HEK293 (cell line): ENCODE results near the gene ZNF783.

ENCODE experiments used
- CTCF ChIA-PET: fragments of 350-600 bp; formaldehyde crosslinking; extraction: SDS; loops from one replicate; lab custom pipeline; 2021; ENCODE audit warnings: antibody characterized with exemption; lab: Yijun Ruan, JAX
- POLR2A ChIA-PET: fragments of 300-600 bp; formaldehyde crosslinking; extraction: SDS; loops from one replicate; lab custom pipeline; 2020; ENCODE audit warnings: antibody characterized with exemption, inconsistent platforms; lab: Yijun Ruan, JAX
- H3K27ac ChIP-seq: fragments of 200-500 bp; sonication (Bioruptor generic); 2 replicates; pipeline ENCODE4 v1.5.1; 2014; ENCODE audit warnings: low read depth, low read length, control low read depth, inconsistent platforms; ENCODE audit errors: extremely low read depth
- H3K36me3 ChIP-seq, 2 experiments: fragments of 200-500 bp in 1 of 2; sonication (Bioruptor generic) in 1 of 2; 1 replicate in 1 of 2; 2 replicates in 1 of 2; pipeline ENCODE4 v1.5.1; 2014 to 2017; ENCODE audit warnings: inconsistent platforms in 2 of 2, low read length in 2 of 2; ENCODE audit not compliant: control insufficient read depth in 2 of 2, insufficient read depth in 1 of 2
- H3K4me1 ChIP-seq: fragments of 200-500 bp; sonication (Bioruptor generic); 2 replicates; pipeline ENCODE4 v1.5.1; 2014; ENCODE audit warnings: mild to moderate bottlenecking, low read length, inconsistent platforms; ENCODE audit not compliant: control insufficient read depth, insufficient read depth
- H3K4me3 ChIP-seq: 2 replicates; pipeline ENCODE4 v1.5.1; 2011; ENCODE audit warnings: low read depth, mild to moderate bottlenecking, control low read depth, low read length, moderate library complexity
- H3K9me3 ChIP-seq: fragments of 200-500 bp; sonication (Bioruptor generic); 2 replicates; pipeline ENCODE4 v1.5.1; 2014; ENCODE audit warnings: low read depth, low read length, inconsistent platforms; ENCODE audit not compliant: control insufficient read depth, insufficient read depth
- AEBP2 ChIP-seq: fragments of 450-650 bp; formaldehyde crosslinking; IDR thresholded peaks from 2 replicates; pipeline ENCODE4 v1.5.1; 2016; ENCODE audit warnings: missing biosample characterization, missing genetic modification characterization, borderline replicate concordance
- BCL11A ChIP-seq: fragments of 450-650 bp; formaldehyde crosslinking; IDR thresholded peaks from 2 replicates; pipeline ENCODE4 v1.5.1; 2016; ENCODE audit warnings: low read depth, missing biosample characterization, missing genetic modification characterization
- SP7 ChIP-seq: fragments of 450-650 bp; formaldehyde crosslinking; IDR thresholded peaks from 2 replicates; pipeline ENCODE4 v1.5.1; 2016; ENCODE audit warnings: missing biosample characterization, missing genetic modification characterization
- YY2 ChIP-seq: fragments of 450-650 bp; formaldehyde crosslinking; IDR thresholded peaks from 2 replicates; pipeline ENCODE4 v1.5.1; 2016; ENCODE audit warnings: missing biosample characterization, missing genetic modification characterization
- ZBTB48 ChIP-seq: fragments of 450-650 bp; formaldehyde crosslinking; IDR thresholded peaks from 2 replicates; pipeline ENCODE4 v1.5.1; 2016; ENCODE audit warnings: missing biosample characterization, missing genetic modification characterization
- ZBTB49 ChIP-seq: fragments of 450-650 bp; formaldehyde crosslinking; IDR thresholded peaks from 2 replicates; pipeline ENCODE4 v1.5.1; 2016; ENCODE audit warnings: missing biosample characterization, missing genetic modification characterization, low read depth
- ZNF155 ChIP-seq: fragments of 450-650 bp; formaldehyde crosslinking; IDR thresholded peaks from 2 replicates; pipeline ENCODE4 v1.5.1; 2016; ENCODE audit warnings: missing biosample characterization, missing genetic modification characterization
- ZNF2 ChIP-seq: fragments of 450-650 bp; formaldehyde crosslinking; IDR thresholded peaks from 2 replicates; pipeline ENCODE4 v1.5.1; 2016; ENCODE audit warnings: missing biosample characterization, missing genetic modification characterization
- ZNF211 ChIP-seq: fragments of 450-650 bp; formaldehyde crosslinking; IDR thresholded peaks from 2 replicates; pipeline ENCODE4 v1.5.1; 2016; ENCODE audit warnings: low read depth, missing biosample characterization, missing genetic modification characterization
- ZNF214 ChIP-seq: fragments of 450-650 bp; formaldehyde crosslinking; IDR thresholded peaks from 2 replicates; pipeline ENCODE4 v1.5.1; 2017; ENCODE audit warnings: missing biosample characterization, mild to moderate bottlenecking, missing genetic modification characterization, borderline replicate concordance
- ZNF354C ChIP-seq: fragments of 450-650 bp; formaldehyde crosslinking; IDR thresholded peaks from 2 replicates; pipeline ENCODE4 v1.5.1; 2016; ENCODE audit warnings: missing biosample characterization, missing genetic modification characterization, low read depth, borderline replicate concordance
- ZNF513 ChIP-seq: fragments of 450-650 bp; IDR thresholded peaks from 2 replicates; pipeline ENCODE4 v1.5.1; 2018; ENCODE audit warnings: missing biosample characterization, missing genetic modification characterization
- ZNF555 ChIP-seq: fragments of 450-650 bp; formaldehyde crosslinking; conservative IDR thresholded peaks from 2 replicates; pipeline ENCODE4 v1.5.1; 2017; ENCODE audit warnings: missing biosample characterization, mild to moderate bottlenecking, missing genetic modification characterization, inconsistent platforms
- ZNF561 ChIP-seq: fragments of 450-650 bp; IDR thresholded peaks from 2 replicates; pipeline ENCODE4 v1.5.1; 2018; ENCODE audit warnings: missing biosample characterization, missing genetic modification characterization, borderline replicate concordance
- ZNF571 ChIP-seq: fragments of 450-650 bp; formaldehyde crosslinking; IDR thresholded peaks from 2 replicates; pipeline ENCODE4 v1.5.0; 2017; ENCODE audit warnings: missing biosample characterization, missing genetic modification characterization
- ZNF626 ChIP-seq: fragments of 450-650 bp; sonication (Bioruptor Pico); formaldehyde crosslinking; IDR thresholded peaks from 2 replicates; pipeline ENCODE4 v1.5.1; 2018; ENCODE audit warnings: missing biosample characterization, missing genetic modification characterization, inconsistent platforms
- ZNF792 ChIP-seq: fragments of 450-650 bp; formaldehyde crosslinking; IDR thresholded peaks from 2 replicates; pipeline ENCODE4 v1.5.1; 2016; ENCODE audit warnings: missing biosample characterization, missing genetic modification characterization
- ZNF843 ChIP-seq: fragments of 450-650 bp; formaldehyde crosslinking; IDR thresholded peaks from 2 replicates; pipeline ENCODE4 v1.5.1; 2016; ENCODE audit warnings: missing biosample characterization, missing genetic modification characterization
- ZSCAN4 ChIP-seq: fragments of 450-650 bp; formaldehyde crosslinking; IDR thresholded peaks from 2 replicates; pipeline ENCODE4 v1.5.1; 2017; ENCODE audit warnings: missing biosample characterization, missing genetic modification characterization
- ZSCAN5A ChIP-seq: fragments of 450-650 bp; formaldehyde crosslinking; IDR thresholded peaks from 2 replicates; pipeline ENCODE4 v1.5.1; 2016; ENCODE audit warnings: missing biosample characterization, missing genetic modification characterization

Gene ZNF783

GRCh38 chr7:149284343-149284742 lies 22.3 kb downstream of the ZNF783 start:
- ChIA-PET POLR2A (interaction anchor here (0.6 to 1.6 kb wide), 7 partner anchors 12 to 89 kb away, joined by 3 to 11 read pairs (median 5); partner anchors contain the start of genes ZNF282 and ZNF783), CTCF (interaction anchor here (0.6 to 1.9 kb wide), 7 partner anchors 16 to 511 kb away, joined by 3 to 7 read pairs (median 3); partner anchors contain the start of gene ZNF783)
- H3K4me3 ChIP-seq = no peak overlapping the region
- no peak overlapping the region for H3K27ac ChIP-seq
- H3K4me1 ChIP-seq = no peaks in the 10 kb centered on the region
- H3K36me3 ChIP-seq = peaks cover 0 to 18% of the 10 kb centered on the region in 2 experiments; a peak in 1 of 3 replicates
- H3K9me3 ChIP-seq = no peaks in the 10 kb centered on the region
- TF ChIP-seq ZNF555 (tag by site-specific recombination) (no peak), ZSCAN5A (tag by site-specific recombination) (no peak)
- TF ChIP-seq, all 188 proteins: peak for 0

GRCh38 chr7:149284850-149285585 lies 23.0 kb downstream of the ZNF783 start:
- Histone ChIP-seq H3K4me1 (no peaks in the 10 kb centered on the region), H3K27ac (no peak overlapping the region), H3K9me3 (no peaks in the 10 kb centered on the region), H3K4me3 (peak overlapping the region; percentile 57), H3K36me3 (peaks cover 0 to 23% of the 10 kb centered on the region in 2 experiments; a peak in 1 of 3 replicates)
- ChIA-PET POLR2A (interaction anchor here (0.6 to 1.6 kb wide), 8 partner anchors 11 to 90 kb away, joined by 3 to 11 read pairs (median 4); partner anchors contain the start of genes ZNF282 and ZNF783), CTCF (interaction anchor here (0.6 to 1.9 kb wide), 9 partner anchors 17 to 510 kb away, joined by 3 to 7 read pairs (median 3); partner anchors contain the start of gene ZNF783)
- TF ChIP-seq ZNF513 = no peak
- TF ChIP-seq BCL11A (tag by site-specific recombination) = no peak
- 0 out of 2 replicates have a peak, but pooled peaks have one; percentile 19 for TF ChIP-seq YY2
- no peak for TF ChIP-seq ZSCAN5A (tag by site-specific recombination)
- TF ChIP-seq ZNF843 (tag by site-specific recombination) = peak; percentile 46; the same call in 1 of the 2 replicates
- TF ChIP-seq ZNF214 (tag by site-specific recombination) = no peak
- no peak for TF ChIP-seq ZBTB49 (tag by site-specific recombination)
- TF ChIP-seq ZBTB48 = no peak
- no peak for TF ChIP-seq ZNF626 (tag by site-specific recombination)
- TF ChIP-seq ZNF792 (tag by site-specific recombination) = peak; percentile 29; the same call in 1 of the 2 replicates
- peak; percentile 76 for TF ChIP-seq ZNF2
- no peak for TF ChIP-seq ZNF155 (tag by site-specific recombination)
- 0 out of 2 replicates have a peak, but pooled peaks have one; percentile 33 for TF ChIP-seq SP7 (tag by site-specific recombination)
- TF ChIP-seq AEBP2 (tag by site-specific recombination) = no peak
- TF ChIP-seq ZNF561 (tag by site-specific recombination) = no peak; the same call in 1 of the 2 replicates
- TF ChIP-seq ZNF211 (tag by site-specific recombination) = no peak
- no peak for TF ChIP-seq ZNF354C (tag by site-specific recombination)
- TF ChIP-seq ZNF571 (tag by site-specific recombination) = no peak
- no peak for TF ChIP-seq ZSCAN4 (tag by site-specific recombination)
